PFSK-1 (cell line): ENCODE results near the gene RNF220.

Source experiments
- SIN3A ChIP-seq: IDR thresholded peaks from 2 replicates; pipeline ENCODE4 v1.6.1; 2012; ENCODE audit warnings: mild to moderate bottlenecking, low read length, moderate library complexity, borderline replicate concordance; ENCODE audit not compliant: insufficient read depth
- TF ChIP-seq, protein P1 (sequence below), 2 experiments: IDR thresholded peaks; 2 replicates each; pipeline versions ENCODE4 v1.6.1 to v1.8.0; 2011 to 2012; ENCODE audit warnings: low read depth in 2 of 2, low read length in 2 of 2, control low read depth in 1 of 2, inconsistent platforms in 1 of 2, mild to moderate bottlenecking in 1 of 2, moderate library complexity in 1 of 2; ENCODE audit not compliant: insufficient read depth in 1 of 2

DNA sequence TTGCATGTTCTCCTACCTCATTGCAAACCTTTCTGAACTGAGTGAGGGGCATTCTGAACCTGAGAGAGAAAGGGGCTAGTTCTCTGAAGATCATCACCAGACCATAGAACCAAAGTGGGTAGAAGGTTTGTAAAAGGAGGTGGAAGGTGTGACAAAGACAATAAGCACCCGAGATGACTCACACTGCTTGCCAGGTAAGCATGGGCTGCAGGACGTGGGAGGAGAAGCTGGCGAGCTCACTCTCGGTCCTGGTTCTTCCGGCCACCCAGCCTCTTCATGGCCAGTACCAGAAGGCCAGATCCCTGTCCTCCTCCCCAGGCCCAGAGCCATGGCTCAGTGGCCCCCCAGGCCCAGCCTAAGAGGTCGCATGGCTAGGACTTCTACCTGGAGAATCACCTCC, 140.9 kb downstream of the RNF220 start:
- TF ChIP-seq, protein P1, sequence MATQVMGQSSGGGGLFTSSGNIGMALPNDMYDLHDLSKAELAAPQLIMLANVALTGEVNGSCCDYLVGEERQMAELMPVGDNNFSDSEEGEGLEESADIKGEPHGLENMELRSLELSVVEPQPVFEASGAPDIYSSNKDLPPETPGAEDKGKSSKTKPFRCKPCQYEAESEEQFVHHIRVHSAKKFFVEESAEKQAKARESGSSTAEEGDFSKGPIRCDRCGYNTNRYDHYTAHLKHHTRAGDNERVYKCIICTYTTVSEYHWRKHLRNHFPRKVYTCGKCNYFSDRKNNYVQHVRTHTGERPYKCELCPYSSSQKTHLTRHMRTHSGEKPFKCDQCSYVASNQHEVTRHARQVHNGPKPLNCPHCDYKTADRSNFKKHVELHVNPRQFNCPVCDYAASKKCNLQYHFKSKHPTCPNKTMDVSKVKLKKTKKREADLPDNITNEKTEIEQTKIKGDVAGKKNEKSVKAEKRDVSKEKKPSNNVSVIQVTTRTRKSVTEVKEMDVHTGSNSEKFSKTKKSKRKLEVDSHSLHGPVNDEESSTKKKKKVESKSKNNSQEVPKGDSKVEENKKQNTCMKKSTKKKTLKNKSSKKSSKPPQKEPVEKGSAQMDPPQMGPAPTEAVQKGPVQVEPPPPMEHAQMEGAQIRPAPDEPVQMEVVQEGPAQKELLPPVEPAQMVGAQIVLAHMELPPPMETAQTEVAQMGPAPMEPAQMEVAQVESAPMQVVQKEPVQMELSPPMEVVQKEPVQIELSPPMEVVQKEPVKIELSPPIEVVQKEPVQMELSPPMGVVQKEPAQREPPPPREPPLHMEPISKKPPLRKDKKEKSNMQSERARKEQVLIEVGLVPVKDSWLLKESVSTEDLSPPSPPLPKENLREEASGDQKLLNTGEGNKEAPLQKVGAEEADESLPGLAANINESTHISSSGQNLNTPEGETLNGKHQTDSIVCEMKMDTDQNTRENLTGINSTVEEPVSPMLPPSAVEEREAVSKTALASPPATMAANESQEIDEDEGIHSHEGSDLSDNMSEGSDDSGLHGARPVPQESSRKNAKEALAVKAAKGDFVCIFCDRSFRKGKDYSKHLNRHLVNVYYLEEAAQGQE (IDR thresholded peaks at IDR 0.05; ENCODE audit: insufficient read depth in 1 of 2, low read depth in 2 of 2, low read length in 2 of 2) = no peak
- no peak for TF ChIP-seq SIN3A
